Hepatocyte (in vitro differentiated cells): ENCODE data around the gene MAGI1. TPM values are rescaled to one million over a fixed set of nuclear protein-coding genes. Genes with fewer than 3 reads are reported as not detected.

Source experiments
- DNase-seq: peaks from one replicate; pipeline ENCODE4 v3.0.0-alpha.2; 2016; ENCODE audit warnings: low spot score
- H2AFZ ChIP-seq: fragments of 200-600 bp; sonication (generic); 2 replicates; pipeline ENCODE4 v1.6.0; 2016; ENCODE audit warnings: antibody characterized with exemption, mild to moderate bottlenecking
- H3K27ac ChIP-seq: fragments of 200-600 bp; sonication (generic); 2 replicates; pipeline ENCODE4 v1.5.1; 2016; ENCODE audit warnings: mild to moderate bottlenecking
- H3K27me3 ChIP-seq: fragments of 200-600 bp; sonication (generic); 2 replicates; pipeline ENCODE4 v1.6.1; 2016
- H3K36me3 ChIP-seq: fragments of 200-600 bp; sonication (generic); replicated peaks from 2 replicates; pipeline ENCODE4 v1.5.1; 2016; ENCODE audit warnings: low read depth; ENCODE audit not compliant: insufficient read depth
- H3K4me1 ChIP-seq: fragments of 200-600 bp; sonication (generic); 2 replicates; pipeline ENCODE4 v1.5.1; 2016; ENCODE audit warnings: mild to moderate bottlenecking, moderate library complexity; ENCODE audit not compliant: insufficient read depth
- H3K4me2 ChIP-seq: fragments of 200-600 bp; sonication (generic); 2 replicates; pipeline ENCODE4 v1.6.0; 2016
- H3K4me3 ChIP-seq: fragments of 200-600 bp; sonication (generic); 2 replicates; pipeline ENCODE4 v1.5.1; 2016; ENCODE audit warnings: mild to moderate bottlenecking
- H3K79me2 ChIP-seq: fragments of 200-600 bp; sonication (generic); 2 replicates; pipeline ENCODE4 v1.6.0; 2017; ENCODE audit warnings: mild to moderate bottlenecking
- H3K9me2 ChIP-seq: fragments of 200-600 bp; sonication (generic); replicated peaks from 2 replicates; pipeline ENCODE4 v1.6.0; 2017; ENCODE audit warnings: mild to moderate bottlenecking; ENCODE audit not compliant: insufficient read depth
- H3K9me3 ChIP-seq: fragments of 200-600 bp; sonication (generic); 2 replicates; pipeline ENCODE4 v1.5.1; 2016; ENCODE audit warnings: low read depth, mild to moderate bottlenecking
- H4K20me1 ChIP-seq: fragments of 200-600 bp; sonication (generic); 2 replicates; pipeline ENCODE4 v1.6.0; 2016; ENCODE audit warnings: mild to moderate bottlenecking; ENCODE audit not compliant: insufficient read depth, poor library complexity, severe bottlenecking
- CTCF ChIP-seq: fragments of 200-600 bp; sonication (generic); IDR thresholded peaks from 2 replicates; pipeline ENCODE4 v1.5.1; 2016; ENCODE audit warnings: antibody characterized with exemption, mild to moderate bottlenecking; ENCODE audit not compliant: poor library complexity
- EZH2 ChIP-seq: fragments of 200-600 bp; sonication (generic); IDR thresholded peaks from 2 replicates; pipeline ENCODE4 v1.6.1; 2016; ENCODE audit warnings: antibody characterized with exemption, mild to moderate bottlenecking, borderline replicate concordance
- EZH2phosphoT487 ChIP-seq: fragments of 200-600 bp; sonication (generic); IDR thresholded peaks from one replicate; pipeline ENCODE4 v1.6.1; 2018; ENCODE audit warnings: antibody characterized with exemption, mild to moderate bottlenecking, low read depth, moderate library complexity; ENCODE audit not compliant: unreplicated experiment, severe bottlenecking
- WGBS: methylation state at CpG from one replicate; pipeline ENCODE4 v1.1.6; 2016; ENCODE audit warnings: low lambda C conversion rate; ENCODE audit errors: missing lambda C conversion rate; 5-methylcytosine and 5-hydroxymethylcytosine counted together
- polyA plus RNA-seq: library from polyadenylated mRNA; unstranded; fragments of >200 nt; fragmentation: Nextera tagmentation; extraction: Ambion mirVana; gene quantifications from 2 replicates; pipeline ENCODE4 v1.2.1, GENCODE V29; 2016
- total RNA-seq: library from RNA; depleted of rRNA; stranded (reverse); fragments of >200 nt; gene quantifications from 2 replicates; pipeline ENCODE4 v1.2.3, GENCODE V29; 2014

The MAGI1 gene
- total and polyA plus RNA-seq, 2 experiments from 2014 or later = 26.2 to 43.5 TPM

GRCh38 chr3:66015841-66016240, 22.9 kb downstream of the MAGI1 start:
- TF ChIP-seq EZH2phosphoT487 = no peak
- TF ChIP-seq CTCF = no peak
- TF ChIP-seq EZH2 = no peak
- no peak overlapping the region for H2AFZ ChIP-seq
- no peaks in the 10 kb centered on the region for H3K9me2 ChIP-seq
- DNase-seq = no peak
- H3K27me3 ChIP-seq = no peaks in the 10 kb centered on the region
- H3K4me3 ChIP-seq = no peak overlapping the region
- no peaks in the 10 kb centered on the region for H3K36me3 ChIP-seq
- no peaks in the 10 kb centered on the region for H3K9me3 ChIP-seq
- peaks cover 95% of the 10 kb centered on the region for H3K79me2 ChIP-seq
- H4K20me1 ChIP-seq = peaks cover 9% of the 10 kb centered on the region
- no peaks in the 10 kb centered on the region for H3K4me1 ChIP-seq
- no peak overlapping the region for H3K4me2 ChIP-seq
- no peak overlapping the region for H3K27ac ChIP-seq
- WGBS = 93% methylated on average over 4 of the region's 4 CpGs

GRCh38 chr3:66014651-66015050, 24.1 kb downstream of the MAGI1 start:
- Histone ChIP-seq H4K20me1 (peaks cover 9% of the 10 kb centered on the region), H3K4me3 (no peak overlapping the region), H3K4me2 (no peak overlapping the region), H3K4me1 (peaks cover 8% of the 10 kb centered on the region), H3K9me3 (no peaks in the 10 kb centered on the region), H3K27ac (no peak overlapping the region), H3K9me2 (no peaks in the 10 kb centered on the region), H2AFZ (no peak overlapping the region), H3K79me2 (peaks cover 94% of the 10 kb centered on the region), H3K27me3 (no peaks in the 10 kb centered on the region), H3K36me3 (no peaks in the 10 kb centered on the region)
- WGBS = 65% methylated on average over 2 of the region's 2 CpGs
- no peak for DNase-seq
- TF ChIP-seq EZH2 = no peak
- no peak for TF ChIP-seq CTCF
- no peak for TF ChIP-seq EZH2phosphoT487

- no peak overlapping the region for H2AFZ ChIP-seq
- no peaks in the 10 kb centered on the region for H3K9me3 ChIP-seq
- H3K4me1 ChIP-seq = peaks cover 8% of the 10 kb centered on the region
- peaks cover 94% of the 10 kb centered on the region for H3K79me2 ChIP-seq
- no peaks in the 10 kb centered on the region for H3K36me3 ChIP-seq
- no peaks in the 10 kb centered on the region for H3K9me2 ChIP-seq
- no peak overlapping the region for H3K4me2 ChIP-seq
- no peak for DNase-seq
- 86% methylated on average over 2 of the region's 2 CpGs for WGBS
- TF ChIP-seq EZH2 = no peak
- no peak for TF ChIP-seq CTCF
- no peak for TF ChIP-seq EZH2phosphoT487
- no peak overlapping the region for H3K4me3 ChIP-seq
- no peaks in the 10 kb centered on the region for H3K27me3 ChIP-seq
- H4K20me1 ChIP-seq = peaks cover 9% of the 10 kb centered on the region
- no peak overlapping the region for H3K27ac ChIP-seq
Observed at GRCh38 chr3:66014056-66014455, 24.7 kb downstream of the MAGI1 start.

- Histone ChIP-seq H3K4me2 (no peak overlapping the region), H4K20me1 (peaks cover 6% of the 10 kb centered on the region), H3K79me2 (peaks cover 94% of the 10 kb centered on the region), H3K9me3 (no peaks in the 10 kb centered on the region), H3K36me3 (no peaks in the 10 kb centered on the region), H3K27ac (no peak overlapping the region), H3K9me2 (no peaks in the 10 kb centered on the region), H3K27me3 (no peaks in the 10 kb centered on the region), H3K4me1 (peaks cover 8% of the 10 kb centered on the region), H2AFZ (no peak overlapping the region), H3K4me3 (no peak overlapping the region)
- TF ChIP-seq CTCF = no peak
- no peak for TF ChIP-seq EZH2phosphoT487
- 97% methylated on average over 2 of the region's 2 CpGs for WGBS
- no peak for DNase-seq
Observed at GRCh38 chr3:66012711-66013110, 26.0 kb downstream of the MAGI1 start.
